HEK293 (cell line): ENCODE results near the gene TTLL12.

Experiments used
- CTCF ChIA-PET: fragments of 350-600 bp; formaldehyde crosslinking; extraction: SDS; loops from one replicate; lab custom pipeline; 2021; ENCODE audit warnings: antibody characterized with exemption; lab: Yijun Ruan, JAX
- POLR2A ChIA-PET: fragments of 300-600 bp; formaldehyde crosslinking; extraction: SDS; loops from one replicate; lab custom pipeline; 2020; ENCODE audit warnings: antibody characterized with exemption, inconsistent platforms; lab: Yijun Ruan, JAX
- H3K27ac ChIP-seq: fragments of 200-500 bp; sonication (Bioruptor generic); 2 replicates; pipeline ENCODE4 v1.5.1; 2014; ENCODE audit warnings: low read depth, low read length, control low read depth, inconsistent platforms; ENCODE audit errors: extremely low read depth
- H3K36me3 ChIP-seq, 2 experiments: fragments of 200-500 bp in 1 of 2; sonication (Bioruptor generic) in 1 of 2; 1 replicate in 1 of 2; 2 replicates in 1 of 2; pipeline ENCODE4 v1.5.1; 2014 to 2017; ENCODE audit warnings: inconsistent platforms in 2 of 2, low read length in 2 of 2; ENCODE audit not compliant: control insufficient read depth in 2 of 2, insufficient read depth in 1 of 2
- H3K4me1 ChIP-seq: fragments of 200-500 bp; sonication (Bioruptor generic); 2 replicates; pipeline ENCODE4 v1.5.1; 2014; ENCODE audit warnings: mild to moderate bottlenecking, low read length, inconsistent platforms; ENCODE audit not compliant: control insufficient read depth, insufficient read depth
- H3K4me3 ChIP-seq: 2 replicates; pipeline ENCODE4 v1.5.1; 2011; ENCODE audit warnings: low read depth, mild to moderate bottlenecking, control low read depth, low read length, moderate library complexity
- H3K9me3 ChIP-seq: fragments of 200-500 bp; sonication (Bioruptor generic); 2 replicates; pipeline ENCODE4 v1.5.1; 2014; ENCODE audit warnings: low read depth, low read length, inconsistent platforms; ENCODE audit not compliant: control insufficient read depth, insufficient read depth
- KLF9 ChIP-seq: fragments of 450-650 bp; formaldehyde crosslinking; IDR thresholded peaks from 2 replicates; pipeline ENCODE4 v1.5.1; 2016; ENCODE audit warnings: missing biosample characterization, missing genetic modification characterization, low read depth
- ZBTB1 ChIP-seq: fragments of 450-650 bp; formaldehyde crosslinking; IDR thresholded peaks from 2 replicates; pipeline ENCODE4 v1.5.1; 2016; ENCODE audit warnings: missing biosample characterization, missing genetic modification characterization
- ZBTB21 ChIP-seq: fragments of 450-650 bp; formaldehyde crosslinking; IDR thresholded peaks from 2 replicates; pipeline ENCODE4 v1.5.1; 2017; ENCODE audit warnings: missing biosample characterization, missing genetic modification characterization
- ZBTB49 ChIP-seq: fragments of 450-650 bp; formaldehyde crosslinking; IDR thresholded peaks from 2 replicates; pipeline ENCODE4 v1.5.1; 2016; ENCODE audit warnings: missing biosample characterization, missing genetic modification characterization, low read depth
- ZBTB6 ChIP-seq: fragments of 450-650 bp; formaldehyde crosslinking; IDR thresholded peaks from 2 replicates; pipeline ENCODE4 v1.5.1; 2017; ENCODE audit warnings: missing biosample characterization, missing genetic modification characterization
- ZBTB8A ChIP-seq: fragments of 450-650 bp; formaldehyde crosslinking; IDR thresholded peaks from 2 replicates; pipeline ENCODE4 v1.5.1; 2016; ENCODE audit warnings: missing biosample characterization, missing genetic modification characterization
- ZNF121 ChIP-seq: fragments of 450-650 bp; formaldehyde crosslinking; IDR thresholded peaks from 2 replicates; pipeline ENCODE4 v1.5.1; 2016; ENCODE audit warnings: missing biosample characterization, missing genetic modification characterization
- ZNF2 ChIP-seq: fragments of 450-650 bp; formaldehyde crosslinking; IDR thresholded peaks from 2 replicates; pipeline ENCODE4 v1.5.1; 2016; ENCODE audit warnings: missing biosample characterization, missing genetic modification characterization
- ZNF214 ChIP-seq: fragments of 450-650 bp; formaldehyde crosslinking; IDR thresholded peaks from 2 replicates; pipeline ENCODE4 v1.5.1; 2017; ENCODE audit warnings: missing biosample characterization, mild to moderate bottlenecking, missing genetic modification characterization, borderline replicate concordance
- ZNF24 ChIP-seq: fragments of 450-650 bp; formaldehyde crosslinking; IDR thresholded peaks from 2 replicates; pipeline ENCODE4 v1.5.1; 2016; ENCODE audit warnings: missing biosample characterization, missing genetic modification characterization
- ZNF280D ChIP-seq: fragments of 450-650 bp; formaldehyde crosslinking; IDR thresholded peaks from 2 replicates; pipeline ENCODE4 v1.5.1; 2016; ENCODE audit warnings: missing biosample characterization, missing genetic modification characterization
- ZNF302 ChIP-seq: fragments of 450-650 bp; formaldehyde crosslinking; IDR thresholded peaks from 2 replicates; pipeline ENCODE4 v1.5.1; 2016; ENCODE audit warnings: missing biosample characterization, missing genetic modification characterization, low read depth
- ZNF449 ChIP-seq: fragments of 450-650 bp; formaldehyde crosslinking; IDR thresholded peaks from 2 replicates; pipeline ENCODE4 v1.5.1; 2017; ENCODE audit warnings: missing biosample characterization, mild to moderate bottlenecking, missing genetic modification characterization, moderate library complexity
- ZNF548 ChIP-seq: fragments of 450-650 bp; formaldehyde crosslinking; IDR thresholded peaks from 2 replicates; pipeline ENCODE4 v1.5.1; 2016; ENCODE audit warnings: missing biosample characterization, missing genetic modification characterization
- ZNF645 ChIP-seq: fragments of 450-650 bp; formaldehyde crosslinking; IDR thresholded peaks from 2 replicates; pipeline ENCODE4; 2016; ENCODE audit warnings: missing biosample characterization, missing genetic modification characterization
- ZNF660 ChIP-seq: fragments of 450-650 bp; IDR thresholded peaks from 2 replicates; pipeline ENCODE4 v1.5.1; 2018; ENCODE audit warnings: missing biosample characterization, mild to moderate bottlenecking, missing genetic modification characterization
- ZNF677 ChIP-seq: fragments of 450-650 bp; IDR thresholded peaks from 2 replicates; pipeline ENCODE4 v1.5.0; 2018; ENCODE audit warnings: missing biosample characterization, mild to moderate bottlenecking, missing genetic modification characterization, moderate library complexity
- ZNF776 ChIP-seq: fragments of 450-650 bp; formaldehyde crosslinking; IDR thresholded peaks from 2 replicates; pipeline ENCODE4 v1.5.0; 2017; ENCODE audit warnings: missing biosample characterization, missing genetic modification characterization, borderline replicate concordance
- ZNF777 ChIP-seq: fragments of 450-650 bp; formaldehyde crosslinking; IDR thresholded peaks from 2 replicates; pipeline ENCODE4 v1.5.1; 2017; ENCODE audit warnings: missing biosample characterization, missing genetic modification characterization, borderline replicate concordance
- ZNF830 ChIP-seq: fragments of 450-650 bp; IDR thresholded peaks from 2 replicates; pipeline ENCODE4 v1.5.0; 2018; ENCODE audit warnings: missing biosample characterization, missing genetic modification characterization, low read depth, mild to moderate bottlenecking, moderate library complexity
- ZNF837 ChIP-seq: fragments of 450-650 bp; formaldehyde crosslinking; IDR thresholded peaks from 2 replicates; pipeline ENCODE4 v1.5.1; 2016; ENCODE audit warnings: missing biosample characterization, missing genetic modification characterization
- ZSCAN18 ChIP-seq: fragments of 450-650 bp; formaldehyde crosslinking; IDR thresholded peaks from 2 replicates; pipeline ENCODE4 v1.5.1; 2016; ENCODE audit warnings: missing biosample characterization, missing genetic modification characterization
- ZSCAN4 ChIP-seq: fragments of 450-650 bp; formaldehyde crosslinking; IDR thresholded peaks from 2 replicates; pipeline ENCODE4 v1.5.1; 2017; ENCODE audit warnings: missing biosample characterization, missing genetic modification characterization

The TTLL12 gene

GRCh38 chr22:43212434-43212952 lies 25.6 kb upstream of the TTLL12 start:
- Histone ChIP-seq H3K9me3 (no peaks in the 10 kb centered on the region), H3K4me1 (no peaks in the 10 kb centered on the region), H3K4me3 (no peak overlapping the region), H3K27ac (no peak overlapping the region), H3K36me3 (no peaks in the 10 kb centered on the region)
- POLR2A ChIA-PET: interaction anchor here (0.6 to 2.1 kb wide), 2 partner anchors 25 to 763 kb away, joined by 4 to 10 read pairs; no protein-coding TSS in a partner anchor
- TF ChIP-seq ZNF830 (tag by site-specific recombination) (no peak), ZBTB21 (no peak), ZSCAN4 (tag by site-specific recombination) (no peak), ZBTB8A (tag by site-specific recombination) (no peak), ZNF677 (tag by site-specific recombination) (no peak), ZSCAN18 (tag by site-specific recombination) (no peak), ZBTB1 (tag by site-specific recombination) (no peak), ZNF449 (tag by site-specific recombination) (no peak), ZNF776 (tag by site-specific recombination) (no peak), ZNF837 (no peak), ZBTB6 (tag by site-specific recombination) (no peak)
- CTCF ChIA-PET: interaction anchor here (0.9 to 1.5 kb wide), 2 partner anchors 8 to 16 kb away, joined by 3 to 11 read pairs; no protein-coding TSS in a partner anchor

GRCh38 chr22:43211941-43212433 lies 25.1 kb upstream of the TTLL12 start:
- H3K9me3 ChIP-seq: no peaks in the 10 kb centered on the region
- ChIA-PET CTCF (no interaction called here), POLR2A (interaction anchor here (0.6 kb wide), 1 partner anchor 81 kb away, joined by 4 read pairs; no protein-coding TSS in a partner anchor)
- no peak overlapping the region for H3K4me3 ChIP-seq
- H3K36me3 ChIP-seq: no peaks in the 10 kb centered on the region
- H3K4me1 ChIP-seq: no peaks in the 10 kb centered on the region
- no peak overlapping the region for H3K27ac ChIP-seq
- TF ChIP-seq ZNF777 (tag by site-specific recombination): no peak
- TF ChIP-seq ZBTB49 (tag by site-specific recombination): no peak
- TF ChIP-seq ZNF302 (tag by site-specific recombination): no peak
- no peak for TF ChIP-seq ZNF645 (tag by site-specific recombination)
- TF ChIP-seq ZNF121 (tag by site-specific recombination): no peak
- no peak for TF ChIP-seq ZNF2 (tag by site-specific recombination)
- TF ChIP-seq ZNF548 (tag by site-specific recombination): no peak
- TF ChIP-seq ZNF24 (tag by site-specific recombination): no peak
- no peak for TF ChIP-seq ZNF214
- TF ChIP-seq ZNF280D (tag by site-specific recombination): no peak
- no peak for TF ChIP-seq ZNF660
- TF ChIP-seq KLF9 (tag by site-specific recombination): no peak
